Mesenchymal stem cell (in vitro differentiated cells and primary cell): Measurements from ENCODE around the gene SLC9A8.
A peak's percentile ranks its signal among the peaks of the same experiment; 100 is the strongest.

Experiments
- DNase-seq: peaks from one replicate; pipeline ENCODE4 v3.0.0-alpha.2; 2013
- H2AFZ ChIP-seq: one replicate; pipeline ENCODE4 v1.6.1; 2013; ENCODE audit warnings: low read depth, mild to moderate bottlenecking, control low read depth, inconsistent platforms, low read length, moderate library complexity
- H2AK5ac ChIP-seq: 2 replicates; pipeline ENCODE4 v1.6.1; 2013; ENCODE audit warnings: low read length, moderate library complexity, mild to moderate bottlenecking, inconsistent platforms; ENCODE audit not compliant: severe bottlenecking
- H2BK120ac ChIP-seq: one replicate; pipeline ENCODE4 v1.6.1; 2013; ENCODE audit warnings: low read depth, mild to moderate bottlenecking, inconsistent platforms, low read length, moderate library complexity
- H2BK12ac ChIP-seq, 2 experiments: one replicate each; pipeline ENCODE4 v1.6.1; 2013; ENCODE audit warnings: inconsistent platforms in 2 of 2, low read length in 2 of 2, mild to moderate bottlenecking in 2 of 2, moderate library complexity in 2 of 2, control low read depth in 1 of 2
- H2BK15ac ChIP-seq: one replicate; pipeline ENCODE4 v1.6.1; 2013; ENCODE audit warnings: mild to moderate bottlenecking, low read depth, inconsistent platforms; ENCODE audit not compliant: poor library complexity, severe bottlenecking
- H2BK5ac ChIP-seq: 2 replicates; pipeline ENCODE4 v1.6.1; 2013; ENCODE audit warnings: low read depth, mild to moderate bottlenecking, low read length, control low read depth, inconsistent platforms; ENCODE audit not compliant: poor library complexity, severe bottlenecking
- H3K14ac ChIP-seq, 2 experiments: one replicate each; pipeline ENCODE4 v1.6.1; 2013; ENCODE audit warnings: inconsistent platforms in 2 of 2, low read length in 2 of 2, control low read depth in 1 of 2, mild to moderate bottlenecking in 1 of 2, moderate library complexity in 1 of 2
- H3K18ac ChIP-seq, 2 experiments: one replicate each; pipeline ENCODE4 v1.6.1; 2013; ENCODE audit warnings: inconsistent platforms in 2 of 2, low read length in 2 of 2, control low read depth in 1 of 2, low read depth in 1 of 2, mild to moderate bottlenecking in 1 of 2
- H3K23ac ChIP-seq, 2 experiments: one replicate each; pipeline ENCODE4 v1.6.1; 2013; ENCODE audit warnings: inconsistent platforms in 2 of 2, low read length in 2 of 2, mild to moderate bottlenecking in 2 of 2, moderate library complexity in 2 of 2, control low read depth in 1 of 2
- H3K27ac ChIP-seq: 2 replicates; pipeline ENCODE4 v1.5.1; 2013; ENCODE audit warnings: mild to moderate bottlenecking, moderate library complexity, low read length, control low read depth, inconsistent platforms; ENCODE audit not compliant: poor library complexity, severe bottlenecking
- H3K27me3 ChIP-seq, 2 experiments: 2 replicates each; pipeline versions ENCODE4 v1.6.1 to v1.7.0; 2013; ENCODE audit warnings: low read length in 2 of 2, mild to moderate bottlenecking in 2 of 2, moderate library complexity in 2 of 2, control low read depth in 1 of 2, inconsistent platforms in 1 of 2; ENCODE audit not compliant: control insufficient read depth in 1 of 2, insufficient read depth in 1 of 2
- H3K36me3 ChIP-seq, 2 experiments: 2 replicates each; pipeline versions ENCODE4 v1.6.1 to v1.7.0; 2013; ENCODE audit warnings: low read length in 2 of 2, control low read depth in 1 of 2, inconsistent platforms in 1 of 2, low read depth in 1 of 2, mild to moderate bottlenecking in 1 of 2; ENCODE audit not compliant: insufficient read depth in 2 of 2, control insufficient read depth in 1 of 2
- H3K4ac ChIP-seq, 2 experiments: one replicate each; pipeline ENCODE4 v1.6.1; 2013; ENCODE audit warnings: inconsistent platforms in 2 of 2, low read length in 2 of 2, mild to moderate bottlenecking in 2 of 2, moderate library complexity in 2 of 2, control low read depth in 1 of 2, low read depth in 1 of 2
- H3K4me1 ChIP-seq: 2 replicates; pipeline ENCODE4 v1.6.1; 2013; ENCODE audit warnings: low read depth, low read length, control low read depth; ENCODE audit not compliant: control insufficient read depth, insufficient read depth
- H3K4me2 ChIP-seq: 2 replicates; pipeline ENCODE4 v1.6.1; 2013; ENCODE audit warnings: low read length, mild to moderate bottlenecking, inconsistent platforms; ENCODE audit not compliant: poor library complexity, severe bottlenecking
- H3K4me3 ChIP-seq, 2 experiments: 2 replicates each; pipeline versions ENCODE4 v1.5.1 to v1.7.0; 2013; ENCODE audit warnings: low read length in 2 of 2, mild to moderate bottlenecking in 2 of 2, control low read depth in 1 of 2, low read depth in 1 of 2; ENCODE audit not compliant: insufficient read depth in 1 of 2
- H3K79me1 ChIP-seq: replicated peaks from 2 replicates; pipeline ENCODE4 v1.6.1; 2013; ENCODE audit warnings: mild to moderate bottlenecking, control low read depth, low read length, inconsistent platforms; ENCODE audit not compliant: poor library complexity, severe bottlenecking
- H3K9ac ChIP-seq: 2 replicates; pipeline ENCODE4 v1.7.0; 2013; ENCODE audit warnings: mild to moderate bottlenecking, low read length, moderate library complexity
- H3K9me3 ChIP-seq: 2 replicates; pipeline ENCODE4 v1.7.0; 2013; ENCODE audit warnings: mild to moderate bottlenecking, low read length; ENCODE audit not compliant: control insufficient read depth
- H4K8ac ChIP-seq: one replicate; pipeline ENCODE4 v1.6.1; 2013; ENCODE audit warnings: inconsistent platforms, mild to moderate bottlenecking, low read length, moderate library complexity
- H4K91ac ChIP-seq: one replicate; pipeline ENCODE4 v1.6.1; 2013; ENCODE audit warnings: mild to moderate bottlenecking, low read length, inconsistent platforms
- WGBS: methylation state at CpG from one replicate; pipeline ENCODE4 v1.1.7; 2013; ENCODE audit warnings: mixed read lengths; 5-methylcytosine and 5-hydroxymethylcytosine counted together

SLC9A8 gene

GRCh38 chr20:49919461-49919860, 106.8 kb downstream of the SLC9A8 start:
- Histone ChIP-seq H3K27me3 (no peaks in the 10 kb centered on the region), H2BK15ac (no peak overlapping the region), H2AFZ (no peak overlapping the region), H3K9me3 (no peaks in the 10 kb centered on the region), H3K4me2 (no peak overlapping the region), H3K36me3 (no peaks in the 10 kb centered on the region), H2AK5ac (no peak overlapping the region), H3K9ac (no peak overlapping the region), H3K18ac (no peak overlapping the region), H3K4me3 (no peak overlapping the region), H3K4me1 (peaks cover 1% of the 10 kb centered on the region), H3K79me1 (no peaks in the 10 kb centered on the region), H3K27ac (no peak overlapping the region), H2BK120ac (no peak overlapping the region), H3K14ac (no peak overlapping the region), H2BK12ac (no peak overlapping the region), H4K8ac (no peak overlapping the region), H2BK5ac (no peak overlapping the region), H3K23ac (no peak overlapping the region), H4K91ac (no peak overlapping the region), H3K4ac (no peak overlapping the region)
- WGBS: 38% methylated on average over 1 of the region's 2 CpGs
- DNase-seq: no peak

GRCh38 chr20:49924247-49924646, 111.6 kb downstream of the SLC9A8 start:
- Histone ChIP-seq H4K8ac (no peak overlapping the region), H2BK12ac (no peak overlapping the region), H2AFZ (no peak overlapping the region), H3K27ac (no peak overlapping the region), H3K4ac (no peak overlapping the region), H2BK120ac (no peak overlapping the region), H3K27me3 (no peaks in the 10 kb centered on the region), H3K36me3 (no peaks in the 10 kb centered on the region), H3K9ac (no peak overlapping the region), H2BK5ac (no peak overlapping the region), H3K14ac (no peak overlapping the region), H3K4me2 (no peak overlapping the region), H2AK5ac (no peak overlapping the region), H4K91ac (no peak overlapping the region), H3K4me1 (no peaks in the 10 kb centered on the region), H3K4me3 (no peak overlapping the region), H3K18ac (peak overlapping the region in 1 of 2 experiments; percentile 12), H3K79me1 (no peaks in the 10 kb centered on the region), H2BK15ac (no peak overlapping the region), H3K9me3 (no peaks in the 10 kb centered on the region), H3K23ac (no peak overlapping the region)
- 97% methylated on average over 3 of the region's 4 CpGs for WGBS
- DNase-seq: no peak

GRCh38 chr20:49925901-49926454, 113.3 kb downstream of the SLC9A8 start:
- Histone ChIP-seq H3K14ac (no peak overlapping the region), H3K4me2 (no peak overlapping the region), H3K9ac (no peak overlapping the region), H3K4me3 (no peak overlapping the region), H3K27ac (no peak overlapping the region), H3K36me3 (no peaks in the 10 kb centered on the region), H3K79me1 (no peaks in the 10 kb centered on the region), H4K91ac (no peak overlapping the region), H2AK5ac (no peak overlapping the region), H2BK120ac (no peak overlapping the region), H2AFZ (no peak overlapping the region), H4K8ac (no peak overlapping the region), H3K18ac (no peak overlapping the region), H2BK5ac (no peak overlapping the region), H2BK15ac (no peak overlapping the region), H3K23ac (no peak overlapping the region), H3K4me1 (no peaks in the 10 kb centered on the region), H3K4ac (no peak overlapping the region), H3K27me3 (no peaks in the 10 kb centered on the region), H2BK12ac (no peak overlapping the region), H3K9me3 (no peaks in the 10 kb centered on the region)
- WGBS: 92% methylated on average over 2 of the region's 2 CpGs
- no peak for DNase-seq

GRCh38 chr20:49928411-49929141, 115.9 kb downstream of the SLC9A8 start:
- H3K23ac ChIP-seq: no peak overlapping the region
- no peak overlapping the region for H3K4me3 ChIP-seq
- H2BK5ac ChIP-seq: no peak overlapping the region
- H2BK12ac ChIP-seq: no peak overlapping the region
- H3K9me3 ChIP-seq: no peaks in the 10 kb centered on the region
- no peaks in the 10 kb centered on the region for H3K36me3 ChIP-seq
- DNase-seq: peak; percentile 89
- peak overlapping the region; percentile 16 for H2BK15ac ChIP-seq
- H4K8ac ChIP-seq: peak overlapping the region; percentile 69
- H4K91ac ChIP-seq: no peak overlapping the region
- no peak overlapping the region for H3K4me2 ChIP-seq
- H3K4me1 ChIP-seq: no peaks in the 10 kb centered on the region
- H3K4ac ChIP-seq: no peak overlapping the region
- no peaks in the 10 kb centered on the region for H3K79me1 ChIP-seq
- peak overlapping the region; percentile 33 for H3K27ac ChIP-seq
- H3K9ac ChIP-seq: peak overlapping the region; percentile 63
- no peak overlapping the region for H2AFZ ChIP-seq
- no peak overlapping the region for H2BK120ac ChIP-seq
- no peaks in the 10 kb centered on the region for H3K27me3 ChIP-seq
- no peak overlapping the region for H3K18ac ChIP-seq
- H3K14ac ChIP-seq: no peak overlapping the region
- 19% methylated on average over 10 of the region's 15 CpGs for WGBS
- no peak overlapping the region for H2AK5ac ChIP-seq
